K562 (cell line): ENCODE results near the gene VWF. TPM values are rescaled to one million over a fixed set of nuclear protein-coding genes. Genes with fewer than 3 reads are reported as not detected.

Source experiments
- ATAC-seq: fragments of 200-7000 bp; cut with Tn5 transposase; 3 replicates; pipeline ENCODE4 v1.9.1; 2020; ENCODE audit warnings: moderate library complexity
- BruUV-seq: library from RNA; stranded (reverse); fragments of 400-500 nt; replicated peaks from 2 replicates; lab custom pipeline; 2021; lab: Mats Ljungman, UMichigan
- CTCF ChIA-PET: fragments of 300-600 bp; formaldehyde crosslinking; extraction: SDS; loops from one replicate; lab custom pipeline; 2021; ENCODE audit warnings: low intra/inter-chr PET ratio; lab: Yijun Ruan, JAX
- POLR2A ChIA-PET: fragments of 300-600, 350-650 bp; sonication (Branson Sonifier 250); formaldehyde crosslinking; extraction: SDS; loops from one replicate; lab custom pipeline; 2021; ENCODE audit warnings: antibody characterized with exemption, inconsistent platforms; lab: Yijun Ruan, JAX
- DNase-seq, 4 experiments: peaks; one replicate each; pipeline versions ENCODE4 v3.0.0 to v3.0.0-alpha.2; 2011 to 2018; ENCODE audit warnings: low spot score in 3 of 4, mixed read lengths in 3 of 4; ENCODE audit errors: extremely low read depth in 1 of 4
- FAIRE-seq: peaks from 2 replicates; lab custom pipeline; 2011; peaks lifted over from hg19 to GRCh38; lab: Jason Lieb, UNC
- H2AFZ ChIP-seq: 2 replicates; pipeline ENCODE4 v1.6.0; 2011; ENCODE audit warnings: low read depth, low read length, control low read depth, inconsistent platforms
- H3K27ac ChIP-seq: fragments of 200-600 bp; 3 replicates; pipeline ENCODE4 v1.8.0; 2011; ENCODE audit warnings: low read depth, mild to moderate bottlenecking, control low read depth, inconsistent platforms, low read length, moderate library complexity, mixed read lengths; ENCODE audit errors: extremely low read depth
- H3K27me3 ChIP-seq, 2 experiments: fragments of 300-600 bp in 1 of 2; 2 replicates in 1 of 2; 3 replicates in 1 of 2; pipeline versions ENCODE4 v1.6.0 to v1.8.0; 2011; ENCODE audit warnings: inconsistent platforms in 2 of 2, low read length in 2 of 2, mild to moderate bottlenecking in 1 of 2, mixed read lengths in 1 of 2, moderate library complexity in 1 of 2; ENCODE audit not compliant: control insufficient read depth in 2 of 2, insufficient read depth in 2 of 2
- H3K36me3 ChIP-seq: fragments of 300-600 bp; 3 replicates; pipeline ENCODE4 v1.8.0; 2011; ENCODE audit warnings: mild to moderate bottlenecking, low read length, inconsistent platforms; ENCODE audit not compliant: control insufficient read depth, insufficient read depth
- H3K4me1 ChIP-seq, 2 experiments: fragments of 200-600 bp in 1 of 2; replicated peaks in 1 of 2; 2 replicates in 1 of 2; 3 replicates in 1 of 2; pipeline versions ENCODE4 v1.5.1 to v1.8.0; 2011; ENCODE audit warnings: inconsistent platforms in 2 of 2, low read length in 2 of 2, mild to moderate bottlenecking in 1 of 2, mixed read lengths in 1 of 2, moderate library complexity in 1 of 2; ENCODE audit not compliant: control insufficient read depth in 2 of 2, insufficient read depth in 2 of 2
- H3K4me2 ChIP-seq: 2 replicates; pipeline ENCODE4 v1.6.1; 2011; ENCODE audit warnings: low read length, control low read depth, inconsistent platforms, mixed read lengths; ENCODE audit not compliant: insufficient read depth
- H3K4me3 ChIP-seq: fragments of 200-600 bp; sonication (generic), shearing (Covaris generic); 2 replicates; pipeline ENCODE4 v1.5.1; 2016; ENCODE audit warnings: control low read depth, inconsistent platforms
- H3K79me2 ChIP-seq: fragments of 200-600 bp; 3 replicates; pipeline ENCODE4 v1.8.0; 2011; ENCODE audit warnings: low read length, inconsistent platforms; ENCODE audit not compliant: control insufficient read depth, insufficient read depth
- H3K9ac ChIP-seq, 2 experiments: 2 replicates each; pipeline versions ENCODE4 v1.6.0 to v1.6.1; 2011; ENCODE audit warnings: low read depth in 2 of 2, low read length in 2 of 2, control low read depth in 1 of 2, inconsistent platforms in 1 of 2, mild to moderate bottlenecking in 1 of 2, mixed read lengths in 1 of 2; ENCODE audit not compliant: insufficient read depth in 1 of 2
- H3K9me1 ChIP-seq: one replicate; pipeline ENCODE4 v1.6.0; 2011; ENCODE audit warnings: inconsistent platforms, mild to moderate bottlenecking, low read length, moderate library complexity; ENCODE audit not compliant: control insufficient read depth, insufficient read depth
- H3K9me3 ChIP-seq: replicated peaks from 2 replicates; pipeline ENCODE4 v1.5.1; 2011; ENCODE audit warnings: low read depth, low read length, inconsistent platforms; ENCODE audit not compliant: control insufficient read depth, insufficient read depth
- H4K20me1 ChIP-seq: replicated peaks from 2 replicates; pipeline ENCODE4 v1.6.1; 2011; ENCODE audit warnings: low read length, inconsistent platforms, mixed read lengths; ENCODE audit not compliant: control insufficient read depth, insufficient read depth
- GATAD2A ChIP-seq: fragments of 450-650 bp; IDR thresholded peaks from 2 replicates; pipeline ENCODE4 v1.6.1; 2017
- IRF1 ChIP-seq: sonication (generic); formaldehyde crosslinking; IDR thresholded peaks from 2 replicates; pipeline ENCODE4 v1.8.0; 2022; ENCODE audit warnings: missing genetic modification reagents, mild to moderate bottlenecking, borderline replicate concordance
- MAFF ChIP-seq: IDR thresholded peaks from 2 replicates; pipeline ENCODE4 v1.6.1; 2012; ENCODE audit warnings: low read length, improper control_type of control experiment
- MAZ ChIP-seq, 2 experiments: fragments of 450-650 bp in 1 of 2; sonication (generic) in 1 of 2; formaldehyde crosslinking; IDR thresholded peaks in 1 of 2; conservative IDR thresholded peaks in 1 of 2; 2 replicates each; pipeline versions ENCODE4 v1.4.0 to v1.5.0; 2020; ENCODE audit warnings: mild to moderate bottlenecking in 1 of 2, missing genetic modification reagents in 1 of 2
- NR3C1 ChIP-seq: sonication (generic); formaldehyde crosslinking; IDR thresholded peaks from 2 replicates; pipeline ENCODE4 v1.8.1; 2022; ENCODE audit warnings: missing genetic modification reagents
- STAT5B ChIP-seq: fragments of 250-450 bp; sonication (Bioruptor Pico); IDR thresholded peaks from 2 replicates; pipeline ENCODE4 v1.8.0; 2021; ENCODE audit warnings: mild to moderate bottlenecking, inconsistent platforms
- TAF9B ChIP-seq: fragments of 450-650 bp; IDR thresholded peaks from 2 replicates; pipeline ENCODE4 v1.6.1; 2018; ENCODE audit warnings: mild to moderate bottlenecking; ENCODE audit not compliant: partially characterized antibody
- TEAD2 ChIP-seq: fragments of 450-650 bp; IDR thresholded peaks from 2 replicates; pipeline ENCODE4 v1.6.1; 2016; ENCODE audit warnings: missing genetic modification characterization, control low read depth, missing compliant biosample characterization
- XRCC4 ChIP-seq: IDR thresholded peaks from one replicate; pipeline ENCODE4 v1.6.1; 2011; ENCODE audit not compliant: insufficient read depth, insufficient read length; ENCODE audit errors: extremely low read depth
- XRCC5 ChIP-seq: fragments of 200-400 bp; formaldehyde crosslinking; IDR thresholded peaks from 2 replicates; pipeline ENCODE4 v1.6.1; 2017; ENCODE audit warnings: low read depth, mild to moderate bottlenecking, low read length
- ZNF668 ChIP-seq: fragments of 250-450 bp; sonication (Bioruptor Pico); IDR thresholded peaks from 2 replicates; pipeline ENCODE4 v1.8.0; 2022; ENCODE audit warnings: mild to moderate bottlenecking, inconsistent platforms
- ZNF77 ChIP-seq: fragments of 250-450 bp; sonication (Bioruptor Pico); IDR thresholded peaks from 2 replicates; pipeline ENCODE4 v1.5.0; 2020
- WGBS: fragments of 100-300 bp; shearing (Covaris generic); methylation state at CpG from one replicate; pipeline ENCODE4 v1.1.6; 2016; ENCODE audit warnings: low coverage, mixed read lengths; ENCODE audit not compliant: insufficient coverage; ENCODE audit errors: missing lambda C conversion rate; 5-methylcytosine and 5-hydroxymethylcytosine counted together
- in situ Hi-C: fragments of 300-500 bp; cut with MboI; formaldehyde crosslinking; loops from 4 replicates; pipeline ENCODE4 v1.15.0; 2018; ENCODE audit warnings: inconsistent platforms, mixed read lengths
- intact Hi-C: fragments of 100-400 bp; cut with micrococcal nuclease; formaldehyde crosslinking; loops from 2 replicates; pipeline ENCODE4 v1.14.2; 2022
- polyA plus RNA-seq, 8 experiments: library from polyadenylated mRNA; depleted of rRNA in 4 of 8; stranded (reverse) in 5 of 8; unstranded in 3 of 8; fragments of >200 nt; fragmentation: Nextera tagmentation in 2 of 8; fragmentation: Illumina TruSeq in 1 of 8; extraction: Ambion mirVana in 2 of 8; extraction: Trizol in 1 of 8; gene quantifications; 2 replicates each; pipeline versions ENCODE4 v1.2.1 to v1.2.3, GENCODE V29; 2011 to 2014; ENCODE audit warnings: inconsistent platforms in 1 of 8, missing spikeins in 1 of 8
- total RNA-seq, 7 experiments: library from RNA; depleted of rRNA in 6 of 7; stranded (reverse); fragments of >200 nt in 6 of 7; fragmentation: Illumina TruSeq in 2 of 7; extraction: Trizol in 2 of 7; gene quantifications; 2 replicates each; pipeline versions ENCODE4 v1.2.1 to v1.2.3, GENCODE V29; 2011 to 2021; ENCODE audit warnings: low replicate concordance in 1 of 7

The VWF gene
- total and polyA plus RNA-seq, 9 of the 15 experiments (the other 6 are each of a cell fraction or from before 2014, with no cell fraction given) = 0.53 TPM; not detected in 8

GRCh38 chr12:5964913-5965900 is 159.3 kb downstream of the VWF start:
- Histone ChIP-seq H3K4me2 (no peak overlapping the region), H3K9ac (no peak overlapping the region), H3K79me2 (no peaks in the 10 kb centered on the region), H3K36me3 (no peaks in the 10 kb centered on the region), H3K4me1 (no peaks in the 10 kb centered on the region), H3K4me3 (no peak overlapping the region), H3K27ac (no peak overlapping the region), H3K27me3 (peaks cover 0 to 16% of the 10 kb centered on the region in 2 experiments; a peak in 2 of 5 replicates), H2AFZ (no peak overlapping the region), H3K9me1 (no peaks in the 10 kb centered on the region), H3K9me3 (no peaks in the 10 kb centered on the region), H4K20me1 (no peaks in the 10 kb centered on the region)
- DNase-seq = no peak
- BruUV-seq = no TSS peak
- intact Hi-C loops (no loop called here), in situ Hi-C loops (no loop called here)
- CTCF ChIA-PET = interaction anchor here (0.6 to 1.4 kb wide), 2 partner anchors 75 to 938 kb away, joined by 3 to 10 read pairs; no protein-coding TSS in a partner anchor
- 3% methylated on average over 21 of the region's 24 CpGs for WGBS
- TF ChIP-seq NR3C1 (no peak), MAFF (no peak), TEAD2 (tag) (no peak), IRF1 (CRISPR knock-in tag) (no peak), ZNF668 (no peak), XRCC4 (no peak), TAF9B (no peak), STAT5B (CRISPR knock-in tag) (no peak), MAZ (CRISPR knock-in tag; conservative IDR thresholded peaks at IDR 0.05 in 1 of 2, IDR thresholded peaks at IDR 0.05 in 1 of 2) (no peak), GATAD2A (no peak), ZNF77 (CRISPR knock-in tag) (no peak), XRCC5 (no peak)
- POLR2A ChIA-PET = interaction anchor here (0.6 kb wide), 1 partner anchor 358 kb away, joined by 3 read pairs; no protein-coding TSS in a partner anchor
- FAIRE-seq = no peak
- no peak for ATAC-seq
